ENCODE results near the gene ZDHHC3. TPM values are rescaled to one million over a fixed set of nuclear protein-coding genes. Genes with fewer than 3 reads are reported as not detected.

The ZDHHC3 gene
- total RNA-seq, 2 donors from 2014 or later: 64.6 to 91.7 TPM

GRCh38 chr3:44877333-44877732 lies 98.6 kb downstream of the ZDHHC3 start:
- 81% methylated on average over 3 of the region's 3 CpGs for WGBS
- H3K4me3 ChIP-seq: no peak overlapping the region
- intact Hi-C loops (cut with DNase I): no loop called here

GRCh38 chr3:44875596-44875995 lies 100.4 kb downstream of the ZDHHC3 start:
- intact Hi-C loops (cut with DNase I): no loop called here
- H3K4me1 ChIP-seq (replicated peaks): peaks cover 7% of the 10 kb centered on the region
- TF ChIP-seq POLR2AphosphoS5 (IDR thresholded peaks at IDR 0.05): no peak
- no peak for TF ChIP-seq POLR2A (IDR thresholded peaks at IDR 0.05)
- no peak for TF ChIP-seq CTCF (IDR thresholded peaks at IDR 0.05)
- no peak overlapping the region for H3K4me3 ChIP-seq
- H3K36me3 ChIP-seq: no peaks in the 10 kb centered on the region
- no peaks in the 10 kb centered on the region for H3K9me3 ChIP-seq
- H3K27me3 ChIP-seq (replicated peaks; ENCODE audit: insufficient read depth): no peaks in the 10 kb centered on the region
- WGBS: 72% methylated on average over 3 of the region's 3 CpGs
- H3K27ac ChIP-seq: no peak overlapping the region
- no peak for DNase-seq (ENCODE audit: low spot score)

More at GRCh38 chr3:44877333-44877732, 98.6 kb downstream of the ZDHHC3 start:
- no peak for TF ChIP-seq POLR2A (IDR thresholded peaks at IDR 0.05)
- TF ChIP-seq CTCF (IDR thresholded peaks at IDR 0.05): no peak
- TF ChIP-seq POLR2AphosphoS5 (IDR thresholded peaks at IDR 0.05): no peak
- H3K4me1 ChIP-seq (replicated peaks): no peaks in the 10 kb centered on the region
- no peak for DNase-seq (ENCODE audit: low spot score)
- no peak overlapping the region for H3K27ac ChIP-seq
- H3K9me3 ChIP-seq: no peaks in the 10 kb centered on the region
- no peaks in the 10 kb centered on the region for H3K27me3 ChIP-seq (replicated peaks; ENCODE audit: insufficient read depth)
- H3K36me3 ChIP-seq: no peaks in the 10 kb centered on the region

Other genes with a start within 250 kb of the ZDHHC3 start
- 10 to 100 TPM in 1 of 2 donors, 1 to 10 TPM in 1; 9.7 to 23.6 TPM for gene ZNF501, start 246.5 kb downstream of the ZDHHC3 start, total RNA-seq
- gene KIAA1143, start 214.6 kb downstream of the ZDHHC3 start, total RNA-seq: 10 to 100 TPM; 23.6 to 24.4 TPM
- gene KIF15, start 214.4 kb downstream of the ZDHHC3 start, total RNA-seq: 1 to 10 TPM in 1 of 2 donors, under 1 TPM in 1; 0.55 to 4.8 TPM
- 10 to 100 TPM; 19.1 to 27.1 TPM for gene TMEM42, start 114.3 kb downstream of the ZDHHC3 start, total RNA-seq
- 1,000 to 10,000 TPM in 1 of 2 donors, 1 to 10 TPM in 1; 7.4 to 2,264 TPM for gene TGM4, start 101.6 kb downstream of the ZDHHC3 start, total RNA-seq
- gene EXOSC7, start 70 bp upstream of the ZDHHC3 start, total RNA-seq: 10 to 100 TPM; 55.2 to 56.2 TPM
- gene CLEC3B, start 50.1 kb upstream of the ZDHHC3 start, total RNA-seq: 10 to 100 TPM; 16.0 to 61.1 TPM
- gene CDCP1, start 170.2 kb upstream of the ZDHHC3 start, total RNA-seq: 10 to 100 TPM; 14.3 to 21.5 TPM